NCI-H1694 (cell line): ENCODE measurements around the gene CDSN.
"Not testable (repeated sequence)": the region's sequence is repeated elsewhere in the genome, so short reads cannot be mapped to it uniquely, and the experiment has no call there.

Experiments
- DNase-seq: peaks from one replicate; lab custom pipeline; 2025; lab: John Stamatoyannopoulos, UW

Gene CDSN

GRCh38 chr6:31086788-31087440 is 33.3 kb downstream of the CDSN start:
- no peak for DNase-seq

GRCh38 chr6:31083742-31084354 is 36.4 kb downstream of the CDSN start:
- DNase-seq: peak; percentile 29

GRCh38 chr6:31081872-31082271 is 38.4 kb downstream of the CDSN start:
- no peak for DNase-seq

- peak; percentile 63 for DNase-seq
These were observed 40.5 kb downstream of the CDSN start for GRCh38 chr6:31079656-31080261.

GRCh38 chr6:31076611-31077010 is 43.6 kb downstream of the CDSN start:
- no peak for DNase-seq

- DNase-seq: no peak
These were observed 44.7 kb downstream of the CDSN start for GRCh38 chr6:31075528-31075927.

GRCh38 chr6:31074401-31074800 is 45.8 kb downstream of the CDSN start:
- no peak for DNase-seq

- no peak for DNase-seq
These were observed 49.5 kb downstream of the CDSN start for GRCh38 chr6:31070711-31071197.

GRCh38 chr6:31068669-31069340 is 51.4 kb downstream of the CDSN start:
- DNase-seq: peak; percentile 54

- not testable (repeated sequence) for DNase-seq
These were observed 52.2 kb downstream of the CDSN start for GRCh38 chr6:31067891-31068668.

- not testable (repeated sequence) for DNase-seq
These were observed 53.2 kb downstream of the CDSN start for GRCh38 chr6:31067028-31067427.

GRCh38 chr6:31065556-31065955 is 54.7 kb downstream of the CDSN start:
- no peak for DNase-seq
